Neural crest cell (in vitro differentiated cells): ENCODE measurements around the gene CDK17. TPM values are rescaled to one million over a fixed set of nuclear protein-coding genes. Genes with fewer than 3 reads are reported as not detected.

ENCODE experiments used
- DNase-seq: peaks from one replicate; pipeline ENCODE4 v3.0.0; 2021; ENCODE audit warnings: low read depth, mixed read lengths, low spot score
- H3K27ac Mint-ChIP-seq: one replicate; pipeline ENCODE4 v1.8.0; 2021; ENCODE audit warnings: mild to moderate bottlenecking, mixed read lengths; ENCODE audit not compliant: unreplicated experiment
- H3K27me3 Mint-ChIP-seq: 2 replicates; pipeline ENCODE4 v1.8.0; 2021; ENCODE audit warnings: low read depth, mild to moderate bottlenecking, mixed read lengths
- H3K36me3 Mint-ChIP-seq: 2 replicates; pipeline ENCODE4 v1.8.0; 2021; ENCODE audit warnings: low read depth, mild to moderate bottlenecking, mixed read lengths
- H3K4me1 Mint-ChIP-seq: 2 replicates; pipeline ENCODE4 v1.8.0; 2021; ENCODE audit warnings: mixed read lengths
- H3K4me3 Mint-ChIP-seq: one replicate; pipeline ENCODE4 v1.8.0; 2021; ENCODE audit warnings: mild to moderate bottlenecking, mixed read lengths
- H3K9me3 Mint-ChIP-seq: 2 replicates; pipeline ENCODE4 v1.8.0; 2021; ENCODE audit warnings: mixed read lengths
- total RNA-seq: library from RNA; stranded (reverse); gene quantifications from 2 replicates; pipeline ENCODE4 v1.2.1, GENCODE V29; 2021
- TF ChIP-seq, protein P1 (sequence below): fragments of 200-600 bp; sonication (generic); conservative IDR thresholded peaks from 2 replicates; pipeline ENCODE4 v1.5.0; 2021; ENCODE audit warnings: antibody characterized with exemption, mild to moderate bottlenecking

The CDK17 gene
- total RNA-seq, 1 donor from 2014 or later: 33.4 TPM

DNA sequence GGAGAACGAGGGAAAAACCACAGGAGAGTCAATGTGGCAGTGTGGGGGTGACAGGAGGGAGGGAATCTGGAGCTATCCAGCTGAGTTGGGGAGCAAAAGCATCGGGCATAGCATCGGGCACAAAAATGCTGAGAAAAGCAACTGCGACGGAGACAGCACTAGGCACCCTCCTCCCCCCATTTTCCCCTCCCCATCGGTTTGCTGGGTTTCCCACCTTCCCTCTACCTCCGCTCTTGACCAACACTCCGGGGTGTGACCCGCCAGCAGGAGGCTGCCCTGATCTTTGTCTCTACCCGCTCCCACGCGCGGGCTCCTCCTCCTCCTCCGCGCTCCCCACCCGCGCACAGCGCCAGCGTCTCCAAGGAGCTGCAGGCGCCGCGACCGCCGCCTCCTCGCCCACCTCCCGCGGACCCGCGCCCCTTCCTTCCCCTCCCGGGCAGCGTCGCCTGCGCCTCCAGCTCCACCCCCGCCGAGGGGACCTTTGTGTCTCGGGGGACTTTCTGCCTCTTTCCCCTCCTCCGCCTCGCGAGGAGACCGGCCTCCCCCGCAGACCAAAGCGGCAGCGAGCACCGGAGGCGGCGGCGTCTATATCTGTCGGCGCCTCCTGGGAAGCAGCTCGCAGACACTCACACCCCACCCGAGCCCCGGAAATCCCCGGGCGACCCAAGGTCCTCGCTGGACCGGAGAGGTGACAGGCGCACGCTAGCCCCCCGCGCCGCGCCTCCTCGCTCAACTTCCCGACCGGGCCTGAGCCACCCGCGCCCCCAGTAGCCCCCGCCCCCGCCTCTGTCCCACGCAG, 920 bp downstream of the CDK17 start:
- H3K27me3 Mint-ChIP-seq: no peaks in the 10 kb centered on the region
- peak overlapping the region; percentile 83 for H3K27ac Mint-ChIP-seq
- DNase-seq: peak; percentile 56
- peaks cover 36% of the 10 kb centered on the region for H3K4me1 Mint-ChIP-seq
- TF ChIP-seq, protein P1, sequence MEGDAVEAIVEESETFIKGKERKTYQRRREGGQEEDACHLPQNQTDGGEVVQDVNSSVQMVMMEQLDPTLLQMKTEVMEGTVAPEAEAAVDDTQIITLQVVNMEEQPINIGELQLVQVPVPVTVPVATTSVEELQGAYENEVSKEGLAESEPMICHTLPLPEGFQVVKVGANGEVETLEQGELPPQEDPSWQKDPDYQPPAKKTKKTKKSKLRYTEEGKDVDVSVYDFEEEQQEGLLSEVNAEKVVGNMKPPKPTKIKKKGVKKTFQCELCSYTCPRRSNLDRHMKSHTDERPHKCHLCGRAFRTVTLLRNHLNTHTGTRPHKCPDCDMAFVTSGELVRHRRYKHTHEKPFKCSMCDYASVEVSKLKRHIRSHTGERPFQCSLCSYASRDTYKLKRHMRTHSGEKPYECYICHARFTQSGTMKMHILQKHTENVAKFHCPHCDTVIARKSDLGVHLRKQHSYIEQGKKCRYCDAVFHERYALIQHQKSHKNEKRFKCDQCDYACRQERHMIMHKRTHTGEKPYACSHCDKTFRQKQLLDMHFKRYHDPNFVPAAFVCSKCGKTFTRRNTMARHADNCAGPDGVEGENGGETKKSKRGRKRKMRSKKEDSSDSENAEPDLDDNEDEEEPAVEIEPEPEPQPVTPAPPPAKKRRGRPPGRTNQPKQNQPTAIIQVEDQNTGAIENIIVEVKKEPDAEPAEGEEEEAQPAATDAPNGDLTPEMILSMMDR: no peak
- no peaks in the 10 kb centered on the region for H3K9me3 Mint-ChIP-seq
- no peaks in the 10 kb centered on the region for H3K36me3 Mint-ChIP-seq
- H3K4me3 Mint-ChIP-seq: peak overlapping the region; percentile 88

- H3K27ac Mint-ChIP-seq: peak overlapping the region; percentile 83
- H3K4me3 Mint-ChIP-seq: peak overlapping the region; percentile 88
- no peaks in the 10 kb centered on the region for H3K9me3 Mint-ChIP-seq
- no peaks in the 10 kb centered on the region for H3K27me3 Mint-ChIP-seq
- TF ChIP-seq, protein P1: no peak
- H3K4me1 Mint-ChIP-seq: peaks cover 36% of the 10 kb centered on the region
- no peaks in the 10 kb centered on the region for H3K36me3 Mint-ChIP-seq
- no peak for DNase-seq
These were observed 1.7 kb downstream of the CDK17 start for GRCh38 chr12:96398424-96399119.

- Mint-ChIP-seq H3K4me1 (peaks cover 36% of the 10 kb centered on the region), H3K4me3 (peak overlapping the region; percentile 88), H3K27me3 (no peaks in the 10 kb centered on the region), H3K27ac (peak overlapping the region; percentile 83), H3K36me3 (no peaks in the 10 kb centered on the region), H3K9me3 (no peaks in the 10 kb centered on the region)
- TF ChIP-seq, protein P1: no peak
- DNase-seq: no peak
These were observed 2.3 kb downstream of the CDK17 start for GRCh38 chr12:96397756-96398423.

DNA sequence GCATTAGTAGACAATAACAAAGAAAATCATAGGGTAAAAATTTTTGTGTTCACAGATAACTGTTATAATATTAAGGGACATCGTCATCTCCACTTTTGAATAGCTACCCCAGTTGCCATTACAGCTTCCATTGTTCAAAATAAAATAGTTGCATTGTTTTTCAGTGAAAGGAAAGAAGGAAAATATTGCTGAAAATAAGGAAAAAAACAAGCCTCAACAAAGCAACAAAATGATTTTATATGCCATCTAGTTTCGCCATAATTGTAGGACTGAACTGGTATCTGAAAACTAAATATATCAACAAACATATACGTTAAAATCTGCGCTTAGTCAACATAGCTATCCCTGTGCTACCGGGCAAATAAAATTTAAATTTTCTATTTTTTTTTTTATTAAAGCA, 3.3 kb downstream of the CDK17 start:
- H3K4me3 Mint-ChIP-seq: peak overlapping the region; percentile 88
- no peaks in the 10 kb centered on the region for H3K9me3 Mint-ChIP-seq
- H3K36me3 Mint-ChIP-seq: no peaks in the 10 kb centered on the region
- no peak overlapping the region for H3K27ac Mint-ChIP-seq
- H3K27me3 Mint-ChIP-seq: no peaks in the 10 kb centered on the region
- TF ChIP-seq, protein P1: no peak
- no peak for DNase-seq
- peaks cover 36% of the 10 kb centered on the region for H3K4me1 Mint-ChIP-seq

GRCh38 chr12:96396209-96396608, 4.0 kb downstream of the CDK17 start:
- peaks cover 34% of the 10 kb centered on the region for H3K4me1 Mint-ChIP-seq
- no peak for DNase-seq
- H3K27ac Mint-ChIP-seq: no peak overlapping the region
- no peaks in the 10 kb centered on the region for H3K9me3 Mint-ChIP-seq
- TF ChIP-seq, protein P1: no peak
- H3K4me3 Mint-ChIP-seq: peak overlapping the region; percentile 88
- H3K27me3 Mint-ChIP-seq: no peaks in the 10 kb centered on the region
- H3K36me3 Mint-ChIP-seq: no peaks in the 10 kb centered on the region
